Activated CD8-positive, alpha-beta memory T cell treated with anti-CD3 and anti-CD28 coated beads for 36 hours (primary cell): ENCODE results near the gene SEC63. TPM values are rescaled to one million over a fixed set of nuclear protein-coding genes. Genes with fewer than 3 reads are reported as not detected.
"Not testable (repeated sequence)": the region's sequence is repeated elsewhere in the genome, so short reads cannot be mapped to it uniquely, and the experiment has no call there.

ENCODE experiments used
- CTCF ChIA-PET: fragments of 350-600 bp; sonication (Branson Sonifier 250); formaldehyde crosslinking; loops from one replicate; lab custom pipeline; 2021; ENCODE audit warnings: antibody characterized with exemption; lab: Charles Lee
- POLR2A ChIA-PET: fragments of 350-600 bp; sonication (Branson Sonifier 250); formaldehyde crosslinking; loops from one replicate; lab custom pipeline; 2021; ENCODE audit warnings: antibody characterized with exemption; lab: Charles Lee
- total RNA-seq, 2 experiments: library from RNA; stranded (reverse); gene quantifications; one replicate each; pipeline ENCODE4 v1.2.3, GENCODE V29; 2021

SEC63 gene
- total RNA-seq, 2 experiments from 2014 or later: 80.7 to 82.6 TPM

- CTCF ChIA-PET: interaction anchor here (0.6 to 1.1 kb wide), 2 partner anchors 8 to 844 kb away, joined by 3 read pairs; no protein-coding TSS in a partner anchor
These were observed 86.5 kb downstream of the SEC63 start for GRCh38 chr6:107871512-107871911.

GRCh38 chr6:107871016-107871415, 87.0 kb downstream of the SEC63 start:
- POLR2A ChIA-PET: no interaction called here

More at GRCh38 chr6:107871512-107871911, 86.5 kb downstream of the SEC63 start:
- POLR2A ChIA-PET: not testable (repeated sequence)

DNA sequence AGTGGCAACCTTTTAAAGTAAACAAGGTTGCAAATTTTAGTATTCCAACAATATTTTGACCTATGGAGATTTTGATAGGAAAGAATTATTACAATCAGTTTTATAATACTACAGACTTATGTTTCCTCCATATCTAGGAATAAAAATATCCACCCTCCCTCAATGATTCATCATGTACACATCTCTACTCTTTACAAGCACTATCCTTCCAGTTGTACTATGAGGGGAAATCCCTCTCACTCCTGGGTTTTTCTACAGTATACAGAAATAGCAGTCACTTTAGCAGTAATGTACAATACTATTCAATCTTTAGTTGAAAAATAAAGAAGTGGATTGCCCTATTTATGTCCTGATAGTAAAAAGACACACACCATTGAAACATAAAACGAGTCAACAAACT, 87.6 kb downstream of the SEC63 start:
- ChIA-PET CTCF (interaction anchor here (1.1 to 1.4 kb wide), 2 partner anchors 9 to 196 kb away, joined by 3 read pairs; no protein-coding TSS in a partner anchor), POLR2A (no interaction called here)

More at GRCh38 chr6:107871016-107871415, 87.0 kb downstream of the SEC63 start:
- CTCF ChIA-PET: interaction anchor here (0.6 to 1.4 kb wide), 3 partner anchors 9 to 844 kb away, joined by 3 read pairs; no protein-coding TSS in a partner anchor

DNA sequence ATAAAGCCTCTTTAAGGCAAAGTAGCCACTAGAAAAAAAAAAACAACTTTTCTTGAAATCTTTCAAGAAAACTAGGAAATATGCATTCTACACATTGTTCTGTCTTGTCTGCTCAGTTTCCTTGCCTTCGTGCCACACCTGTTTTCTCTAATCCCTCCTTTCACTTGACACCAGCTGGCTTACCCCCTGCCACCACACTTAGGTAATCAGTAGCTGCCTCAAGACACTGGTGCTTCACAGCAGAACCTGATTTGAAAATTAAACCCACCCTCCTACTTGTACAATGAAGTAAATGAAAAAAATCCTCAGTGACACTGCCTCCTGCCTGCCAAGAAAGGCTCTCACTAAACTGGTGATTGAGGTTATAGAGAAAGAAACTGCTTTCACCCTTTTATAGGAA, 88.1 kb downstream of the SEC63 start:
- ChIA-PET CTCF (interaction anchor here (0.5 to 1.4 kb wide), 2 partner anchors 195 to 215 kb away, joined by 3 read pairs; no protein-coding TSS in a partner anchor), POLR2A (no interaction called here)

GRCh38 chr6:107868867-107869611, 89.0 kb downstream of the SEC63 start:
- ChIA-PET CTCF (interaction anchor here (0.8 to 2.7 kb wide), 3 partner anchors 22 to 194 kb away, joined by 3 to 11 read pairs (median 3); no protein-coding TSS in a partner anchor), POLR2A (no interaction called here)

DNA sequence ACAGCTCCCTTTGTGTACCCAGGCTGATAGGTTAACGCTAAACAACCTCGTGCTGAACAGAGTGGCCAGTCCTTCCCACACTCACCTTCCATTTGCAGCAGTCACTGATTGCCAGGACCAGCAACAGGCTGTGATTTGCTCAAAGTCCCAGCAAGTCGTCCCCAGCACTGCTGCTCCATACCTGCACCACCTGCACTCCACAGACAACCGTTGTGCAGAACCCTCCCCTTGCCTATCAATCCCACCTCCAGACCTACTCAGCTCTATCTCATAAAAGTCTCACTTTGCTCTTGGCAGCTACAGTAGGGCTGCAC, 90.7 kb downstream of the SEC63 start:
- ChIA-PET POLR2A (no interaction called here), CTCF (interaction anchor here (0.8 to 2.7 kb wide), 4 partner anchors 20 to 192 kb away, joined by 3 to 11 read pairs (median 4); no protein-coding TSS in a partner anchor)

DNA sequence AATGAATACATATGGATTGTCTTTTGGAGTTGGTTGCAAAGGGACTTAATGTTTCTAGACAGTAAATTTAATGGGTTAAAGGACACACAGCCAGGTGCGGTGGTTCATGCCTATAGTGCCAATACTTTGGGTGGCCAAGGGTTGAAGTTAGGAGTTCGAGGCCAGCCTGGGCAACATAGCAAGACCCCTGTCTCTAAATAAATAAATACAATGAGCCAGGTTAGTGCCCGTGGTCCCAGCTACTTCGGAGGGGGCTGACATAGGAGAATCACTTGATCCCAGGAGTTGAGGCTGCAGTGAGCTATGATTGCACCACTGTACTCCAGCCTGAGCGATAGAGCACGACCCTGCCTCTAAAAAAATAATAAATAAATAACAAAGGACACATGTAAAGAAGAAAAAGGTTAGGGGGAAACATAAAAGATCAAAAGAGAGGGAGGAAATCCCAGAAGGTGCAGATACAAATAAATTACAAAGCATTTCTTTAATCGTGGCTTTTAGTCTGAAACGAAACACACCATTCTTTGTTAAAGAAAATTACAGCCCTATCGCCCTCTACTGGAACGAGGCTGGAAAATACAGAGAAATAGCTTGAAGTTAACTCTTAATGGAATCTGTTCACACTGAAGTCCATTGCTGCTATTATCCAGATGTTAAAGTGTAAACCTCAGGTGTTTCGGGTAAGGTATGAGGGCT, 91.3 kb downstream of the SEC63 start:
- ChIA-PET POLR2A (no interaction called here), CTCF (interaction anchor here (0.8 to 2.7 kb wide), 5 partner anchors 19 to 192 kb away, joined by 3 to 11 read pairs (median 3); no protein-coding TSS in a partner anchor)

DNA sequence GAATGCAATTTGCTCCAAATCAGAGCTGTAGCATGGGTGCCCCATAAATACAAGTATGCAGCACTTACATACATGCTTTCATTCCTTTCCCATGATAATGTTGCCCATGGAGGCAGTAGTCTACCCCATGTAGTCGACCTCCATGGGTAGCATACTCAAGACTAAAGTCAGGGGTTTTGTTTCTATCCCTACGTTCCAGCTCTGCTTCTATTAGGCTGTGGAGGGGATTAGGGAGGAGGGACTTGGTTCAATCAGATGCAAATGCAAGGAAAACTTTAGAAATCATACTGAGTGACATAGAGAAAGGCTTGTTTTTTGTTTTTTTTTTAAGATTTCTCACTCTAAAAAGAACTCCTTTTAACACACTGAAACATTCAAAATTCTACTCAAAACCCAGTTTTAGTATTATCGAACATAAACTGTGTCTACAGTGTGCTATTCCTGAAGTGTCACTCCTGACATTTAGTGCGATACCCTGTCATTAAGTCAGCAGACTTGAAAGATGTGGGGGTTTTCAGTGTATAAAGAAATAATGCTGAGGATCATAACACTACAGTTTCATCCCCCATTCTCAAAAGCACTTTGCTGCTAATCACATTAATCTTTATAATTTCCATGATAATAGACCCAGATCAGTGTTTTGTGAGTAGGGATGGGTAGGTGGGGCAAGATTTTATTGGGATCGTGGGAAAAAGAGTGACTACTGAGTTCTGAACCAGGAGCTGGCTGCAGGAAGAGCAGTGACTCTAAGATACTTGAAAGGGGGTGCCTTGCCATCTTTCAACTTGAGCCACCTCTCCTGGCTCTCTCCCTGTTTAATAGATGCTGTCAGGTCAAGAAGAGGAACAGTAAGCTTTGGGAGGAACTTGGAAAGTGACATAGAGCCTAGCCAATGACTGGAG, 93.5 kb downstream of the SEC63 start:
- CTCF ChIA-PET: no interaction called here
- POLR2A ChIA-PET: no interaction called here

DNA sequence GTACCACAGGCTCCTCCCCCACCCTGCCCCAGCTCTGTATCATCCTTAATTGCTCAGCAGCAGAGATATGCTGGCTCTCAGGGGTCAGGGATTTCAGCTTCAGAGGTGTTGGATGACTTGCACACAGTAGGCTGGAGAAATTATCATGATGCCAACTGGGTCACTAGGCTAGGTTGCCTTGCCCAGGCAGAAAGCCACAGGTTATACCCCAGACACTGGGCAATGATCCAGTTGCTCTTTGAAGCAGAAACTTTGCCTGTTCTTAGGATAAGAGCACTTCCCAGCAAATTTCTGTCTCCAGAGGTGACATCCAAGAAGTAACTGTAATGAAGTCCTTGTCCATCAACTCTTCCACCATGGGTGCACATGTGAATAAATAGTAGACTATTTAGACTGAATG, 95.6 kb downstream of the SEC63 start:
- ChIA-PET CTCF (no interaction called here), POLR2A (no interaction called here)

- POLR2A ChIA-PET: not testable (repeated sequence)
- CTCF ChIA-PET: interaction anchor here (0.5 kb wide), 1 partner anchor 437 kb away, joined by 3 read pairs; no protein-coding TSS in a partner anchor
These were observed 97.0 kb downstream of the SEC63 start for GRCh38 chr6:107860963-107861362.

- POLR2A ChIA-PET, CTCF ChIA-PET: not testable (repeated sequence)
These were observed 97.9 kb downstream of the SEC63 start for GRCh38 chr6:107860144-107860543.

DNA sequence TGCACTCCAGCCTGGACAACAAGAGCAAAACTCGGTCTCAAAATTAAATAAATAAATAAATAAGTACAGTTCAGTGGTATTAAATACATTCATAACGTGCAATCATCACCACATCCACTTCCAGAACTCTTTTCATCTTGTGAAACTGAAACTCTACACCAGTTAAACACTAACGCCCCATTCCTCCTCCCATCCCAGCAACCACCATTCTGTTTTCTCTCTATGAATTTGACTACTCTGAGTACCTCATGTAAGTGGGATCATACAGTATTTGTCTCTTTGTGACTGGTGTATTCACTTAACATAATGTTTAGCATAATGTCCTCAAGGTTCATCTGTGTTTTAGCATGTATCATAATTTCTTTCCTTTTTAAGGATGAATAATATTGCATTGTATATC, 104.8 kb downstream of the SEC63 start:
- POLR2A ChIA-PET: no interaction called here
- CTCF ChIA-PET: no interaction called here

DNA sequence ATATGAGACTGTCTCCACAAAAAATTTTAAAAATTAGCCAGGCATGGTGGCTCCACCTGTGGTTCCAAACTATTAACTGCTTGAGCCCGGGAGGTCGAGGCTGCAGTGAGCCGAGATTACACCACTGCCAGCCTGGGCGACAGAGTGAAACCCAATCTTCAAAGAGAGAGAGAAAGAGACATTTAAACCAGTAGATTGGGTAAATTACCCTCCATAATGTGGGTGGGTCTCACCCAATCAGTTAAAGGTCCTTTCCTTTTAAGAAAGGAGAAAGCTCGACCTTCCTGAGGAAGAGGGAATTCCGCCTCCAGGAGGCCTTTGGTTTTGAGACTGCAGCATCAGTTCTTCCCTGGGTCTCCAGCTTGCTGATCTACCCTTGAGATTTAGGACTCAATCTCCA, 108.7 kb downstream of the SEC63 start:
- ChIA-PET CTCF (interaction anchor here (0.6 to 2.7 kb wide), 5 partner anchors 26 to 203 kb away, joined by 3 to 19 read pairs (median 6); partner anchors contain the start of gene SCML4), POLR2A (no interaction called here)

DNA sequence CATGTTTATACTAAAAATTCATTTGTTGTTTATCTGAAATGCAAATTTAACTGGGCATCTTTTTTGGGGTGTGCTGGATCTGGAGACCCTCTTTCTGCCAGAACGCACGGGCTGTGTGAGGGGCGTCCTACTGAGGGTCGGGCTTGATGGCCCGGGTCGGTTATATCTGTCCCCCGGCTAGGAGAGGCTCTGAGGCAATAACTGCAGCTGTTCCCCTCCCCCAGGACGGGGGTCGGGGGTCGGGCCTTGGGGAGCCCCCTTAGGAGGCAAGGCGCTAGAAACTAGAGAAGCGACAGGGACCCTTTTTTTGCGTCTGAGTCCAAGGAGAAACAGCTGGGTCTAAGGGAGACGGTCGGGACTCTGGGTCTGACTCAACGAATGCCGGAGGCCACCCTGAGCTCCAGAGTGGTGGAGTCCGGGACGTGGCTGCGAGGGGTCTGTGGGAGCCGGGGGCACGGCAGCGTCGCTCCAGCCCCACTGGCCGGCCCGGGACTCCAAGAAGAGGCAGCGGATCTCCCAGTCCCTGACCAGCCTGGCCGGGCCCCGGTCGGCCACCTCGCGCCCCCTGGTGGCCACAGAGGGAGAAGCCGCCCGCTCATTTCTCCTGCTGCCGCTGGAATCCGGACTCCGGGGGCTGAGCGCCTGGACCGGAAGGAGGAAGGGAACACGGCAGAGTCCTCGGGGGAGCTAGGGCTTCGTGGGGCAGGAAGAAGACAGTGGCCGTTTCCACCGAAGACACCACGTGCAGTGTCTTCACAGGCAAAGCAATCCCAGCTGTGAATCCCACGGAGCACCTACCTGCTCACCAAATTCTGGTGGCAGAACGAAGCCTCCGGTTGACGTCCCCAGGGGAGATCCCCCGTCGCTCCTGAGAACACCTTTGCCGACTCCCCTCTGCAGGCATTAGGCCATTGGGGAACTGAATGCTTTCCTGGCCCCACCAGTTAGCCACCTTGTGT, 109.9 kb downstream of the SEC63 start:
- POLR2A ChIA-PET: interaction anchor here (1.0 kb wide), 1 partner anchor 110 kb away, joined by 3 read pairs; no protein-coding TSS in a partner anchor
- CTCF ChIA-PET: interaction anchor here (0.5 to 3.0 kb wide), 36 partner anchors 10 to 204 kb away, joined by 3 to 19 read pairs (median 4); partner anchors contain the start of gene SCML4

DNA sequence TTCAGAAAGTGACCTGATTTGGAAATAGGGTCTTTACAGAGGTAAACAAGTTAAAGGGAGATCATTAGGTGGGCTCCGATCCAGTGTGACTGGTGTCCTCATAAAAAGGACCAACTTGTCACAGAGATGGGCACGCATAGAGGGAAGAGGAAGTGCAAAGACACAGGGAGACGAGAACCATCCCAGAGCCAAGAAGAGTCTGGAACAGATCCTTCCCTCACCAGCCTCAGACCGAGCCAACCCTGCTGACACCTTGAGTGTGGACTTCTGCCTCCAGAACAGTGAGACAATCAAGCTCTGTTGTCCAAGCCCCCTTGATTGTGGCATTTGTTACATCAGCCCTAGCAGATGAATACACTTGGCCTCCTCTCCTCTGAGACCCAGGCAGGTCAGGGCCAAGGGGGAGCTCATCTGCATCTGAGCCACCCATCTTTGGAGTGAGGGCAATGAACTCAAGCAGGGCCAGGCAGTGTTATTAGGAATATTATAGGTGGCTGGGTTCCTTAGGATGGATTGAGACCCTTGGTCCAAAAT, 111.7 kb downstream of the SEC63 start:
- POLR2A ChIA-PET: no interaction called here

GRCh38 chr6:107845777-107846176, 112.2 kb downstream of the SEC63 start:
- ChIA-PET POLR2A (no interaction called here), CTCF (interaction anchor here (1.1 to 3.0 kb wide), 2 partner anchors 59 to 170 kb away, joined by 3 to 16 read pairs; no protein-coding TSS in a partner anchor)

More for the DNA sequence above, 111.7 kb downstream of the SEC63 start:
- CTCF ChIA-PET: interaction anchor here (1.1 to 3.0 kb wide), 4 partner anchors 10 to 171 kb away, joined by 3 to 19 read pairs (median 13); partner anchors contain the start of gene SCML4

GRCh38 chr6:107843400-107843799, 114.6 kb downstream of the SEC63 start:
- ChIA-PET POLR2A (no interaction called here), CTCF (interaction anchor here (0.8 kb wide), 1 partner anchor 19 kb away, joined by 3 read pairs; the partner anchor contains the start of gene SCML4)
